Choroid plexus epithelial cell (primary cell): ENCODE data around the gene VCAN.

Experiments
- DNase-seq: peaks from one replicate; pipeline ENCODE4 v3.0.0-alpha.2; 2010; ENCODE audit warnings: low read depth
- H3K4me3 ChIP-seq: 2 replicates; pipeline ENCODE4 v1.5.1; 2011; ENCODE audit warnings: low read depth, mild to moderate bottlenecking, control low read depth, low read length, moderate library complexity
- TF ChIP-seq, protein P1 (sequence below): conservative IDR thresholded peaks from 2 replicates; pipeline ENCODE4 v1.5.1; 2011; ENCODE audit warnings: low read depth, mild to moderate bottlenecking, control low read depth, inconsistent platforms, low read length, moderate library complexity

VCAN gene

DNA sequence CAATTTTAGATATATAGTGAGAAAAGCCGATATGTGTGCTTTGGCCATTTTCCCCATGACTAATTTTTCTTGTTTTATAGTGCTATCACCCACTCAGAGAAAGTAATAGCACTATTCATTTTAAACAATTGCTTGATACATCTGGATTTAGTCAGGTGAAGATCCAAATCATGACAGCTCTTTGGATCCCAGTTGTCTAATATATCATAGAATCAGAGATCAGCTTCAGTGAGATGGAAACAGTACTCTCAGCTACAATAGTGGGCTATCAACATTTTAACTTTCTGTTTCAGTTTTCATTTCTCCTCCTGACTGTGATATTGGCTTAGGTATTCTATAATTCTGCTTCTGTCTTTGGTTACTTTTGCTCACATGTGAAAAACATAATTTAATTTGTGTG is 38.7 kb downstream of the VCAN start:
- TF ChIP-seq, protein P1, sequence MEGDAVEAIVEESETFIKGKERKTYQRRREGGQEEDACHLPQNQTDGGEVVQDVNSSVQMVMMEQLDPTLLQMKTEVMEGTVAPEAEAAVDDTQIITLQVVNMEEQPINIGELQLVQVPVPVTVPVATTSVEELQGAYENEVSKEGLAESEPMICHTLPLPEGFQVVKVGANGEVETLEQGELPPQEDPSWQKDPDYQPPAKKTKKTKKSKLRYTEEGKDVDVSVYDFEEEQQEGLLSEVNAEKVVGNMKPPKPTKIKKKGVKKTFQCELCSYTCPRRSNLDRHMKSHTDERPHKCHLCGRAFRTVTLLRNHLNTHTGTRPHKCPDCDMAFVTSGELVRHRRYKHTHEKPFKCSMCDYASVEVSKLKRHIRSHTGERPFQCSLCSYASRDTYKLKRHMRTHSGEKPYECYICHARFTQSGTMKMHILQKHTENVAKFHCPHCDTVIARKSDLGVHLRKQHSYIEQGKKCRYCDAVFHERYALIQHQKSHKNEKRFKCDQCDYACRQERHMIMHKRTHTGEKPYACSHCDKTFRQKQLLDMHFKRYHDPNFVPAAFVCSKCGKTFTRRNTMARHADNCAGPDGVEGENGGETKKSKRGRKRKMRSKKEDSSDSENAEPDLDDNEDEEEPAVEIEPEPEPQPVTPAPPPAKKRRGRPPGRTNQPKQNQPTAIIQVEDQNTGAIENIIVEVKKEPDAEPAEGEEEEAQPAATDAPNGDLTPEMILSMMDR = no peak
- no peak for DNase-seq
- H3K4me3 ChIP-seq = no peak overlapping the region

DNA sequence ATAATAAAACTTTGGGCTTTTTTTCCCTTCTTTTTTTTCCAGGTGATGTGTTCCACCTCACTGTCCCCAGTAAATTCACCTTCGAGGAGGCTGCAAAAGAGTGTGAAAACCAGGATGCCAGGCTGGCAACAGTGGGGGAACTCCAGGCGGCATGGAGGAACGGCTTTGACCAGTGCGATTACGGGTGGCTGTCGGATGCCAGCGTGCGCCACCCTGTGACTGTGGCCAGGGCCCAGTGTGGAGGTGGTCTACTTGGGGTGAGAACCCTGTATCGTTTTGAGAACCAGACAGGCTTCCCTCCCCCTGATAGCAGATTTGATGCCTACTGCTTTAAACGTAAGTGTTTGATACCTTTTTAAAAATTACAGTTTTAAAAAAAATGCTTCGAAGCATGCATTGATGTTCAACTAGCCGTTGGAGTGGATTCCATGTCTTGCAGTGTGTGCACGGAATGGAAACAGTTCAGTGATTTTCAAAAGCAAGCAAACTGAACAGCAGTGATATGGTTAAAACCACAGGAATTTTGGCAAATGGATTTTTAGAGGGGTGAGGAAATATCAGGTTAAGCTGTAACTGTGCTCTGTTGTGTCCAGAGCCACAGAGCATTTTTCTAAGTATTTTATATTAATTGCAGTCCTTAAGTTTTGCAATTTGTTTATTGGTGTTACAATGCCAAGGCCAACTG is 40.7 kb downstream of the VCAN start:
- TF ChIP-seq, protein P1 = no peak
- peak; percentile 60 for DNase-seq
- no peak overlapping the region for H3K4me3 ChIP-seq

DNA sequence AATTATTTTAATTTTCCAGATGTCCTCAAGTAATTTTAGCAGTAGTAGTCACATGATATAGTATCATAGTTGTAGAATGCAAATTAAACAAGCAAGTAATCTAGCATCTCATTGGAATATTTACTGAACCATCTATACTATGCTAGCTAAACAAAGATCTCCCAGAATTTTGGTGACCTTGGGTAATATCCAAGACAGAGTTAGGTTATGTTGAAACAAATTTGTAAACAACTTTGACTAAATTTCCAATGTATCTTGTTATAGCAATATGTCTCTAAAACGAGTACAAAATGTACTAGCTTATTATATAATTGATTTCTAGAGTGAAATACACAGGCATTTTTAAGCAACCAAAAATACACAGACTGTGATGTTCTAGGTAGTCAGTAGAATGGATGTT is 41.5 kb downstream of the VCAN start:
- TF ChIP-seq, protein P1 = no peak
- no peak for DNase-seq
- H3K4me3 ChIP-seq = no peak overlapping the region

DNA sequence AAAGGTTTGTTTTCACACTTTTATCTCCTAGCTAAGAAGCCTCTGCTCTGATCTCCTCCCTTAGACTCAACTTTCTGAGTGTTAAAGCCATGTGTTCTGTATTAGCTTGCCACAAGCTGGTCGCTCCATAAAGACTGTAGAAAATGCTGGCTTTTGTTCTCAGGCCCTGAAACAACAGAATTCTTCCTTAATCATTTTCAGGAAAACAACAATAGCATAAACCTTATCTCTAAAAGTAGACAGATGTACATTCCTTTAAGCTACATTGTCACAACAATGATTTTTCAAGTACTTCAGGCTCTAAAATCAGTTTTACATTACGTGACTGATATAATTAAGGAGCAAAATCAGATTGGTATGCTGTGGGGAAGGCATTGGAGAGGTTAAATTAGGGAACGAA is 41.9 kb downstream of the VCAN start:
- DNase-seq = no peak
- TF ChIP-seq, protein P1 = no peak
- no peak overlapping the region for H3K4me3 ChIP-seq

DNA sequence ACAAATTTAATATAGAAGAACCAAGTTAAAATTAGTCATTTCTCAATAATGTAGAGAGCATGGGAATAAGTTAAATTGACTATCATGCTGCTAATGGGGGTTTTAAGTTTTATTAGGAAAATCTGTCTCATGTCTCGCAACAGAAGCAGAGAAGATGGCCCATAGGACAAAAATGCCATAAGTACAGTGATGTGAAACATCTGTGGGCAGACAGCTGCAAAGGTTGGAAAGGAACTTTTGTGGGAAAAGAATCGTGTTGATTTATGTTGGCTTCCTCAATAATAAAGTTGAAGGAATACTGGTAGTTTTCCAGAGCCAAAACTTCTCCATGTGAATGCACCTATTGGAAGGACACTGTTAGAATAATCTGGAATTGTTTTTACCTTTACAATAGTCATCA is 44.8 kb downstream of the VCAN start:
- TF ChIP-seq, protein P1 = no peak
- no peak overlapping the region for H3K4me3 ChIP-seq
- DNase-seq = no peak

DNA sequence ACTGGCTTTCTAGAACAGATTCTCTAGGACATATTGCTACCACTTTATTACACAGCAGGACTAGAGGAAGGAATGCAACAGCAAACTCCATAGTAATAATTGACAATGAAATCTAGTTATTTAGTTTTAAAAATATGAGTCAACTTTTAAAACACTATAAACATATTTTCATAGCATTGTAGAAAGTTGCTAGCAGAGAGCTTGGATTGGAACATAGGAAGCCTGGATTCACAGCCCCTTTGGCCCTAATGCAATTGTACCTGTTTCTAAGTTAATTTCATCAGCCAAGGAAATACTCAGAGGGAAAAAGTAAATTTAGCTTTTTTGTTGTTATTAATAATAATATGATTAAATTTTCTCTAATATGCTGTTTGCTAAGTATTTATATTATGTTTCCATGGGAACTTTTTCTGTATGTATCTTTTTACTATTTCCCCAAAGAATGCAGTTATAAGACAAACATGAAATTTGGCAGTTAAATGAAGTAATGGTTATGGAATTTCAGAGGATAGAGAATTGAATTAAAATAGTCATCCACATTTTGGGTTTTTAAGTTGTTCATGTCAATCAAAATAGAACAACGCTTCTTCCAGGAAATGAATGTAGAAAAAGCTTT is 45.6 kb downstream of the VCAN start:
- H3K4me3 ChIP-seq = no peak overlapping the region
- TF ChIP-seq, protein P1 = peak; percentile 42
- no peak for DNase-seq

DNA sequence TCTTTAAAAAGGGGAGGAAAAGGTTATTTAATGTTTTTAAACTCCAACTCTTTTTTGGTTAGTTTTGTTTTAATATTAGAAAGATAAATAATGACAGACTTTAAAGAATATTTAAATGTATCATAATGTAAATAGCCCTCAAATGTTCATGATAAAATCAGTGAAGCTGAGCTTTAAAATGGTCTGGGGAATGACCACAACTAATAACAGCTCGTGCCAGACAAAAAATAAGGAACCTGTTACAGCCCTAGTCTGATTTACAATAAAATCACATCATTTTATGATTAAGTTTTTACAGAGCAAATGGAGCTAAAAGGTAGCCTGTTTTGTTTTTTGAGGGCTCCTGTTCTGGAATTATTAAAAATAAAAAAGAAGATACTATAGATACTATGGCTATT is 46.1 kb downstream of the VCAN start:
- TF ChIP-seq, protein P1 = no peak
- H3K4me3 ChIP-seq = no peak overlapping the region
- no peak for DNase-seq
